HCT116 (cell line): Measurements from ENCODE around the gene DPH3. TPM values are rescaled to one million over a fixed set of nuclear protein-coding genes. Genes with fewer than 3 reads are reported as not detected.

Experiments
- ATAC-seq: fragments of 200-7000 bp; cut with Tn5 transposase; 2 replicates; pipeline ENCODE4 v1.9.1; 2020; ENCODE audit warnings: mild to moderate bottlenecking, moderate library complexity
- BruUV-seq: library from RNA; stranded (reverse); fragments of 400-500 nt; replicated peaks from 2 replicates; lab custom pipeline; 2021; lab: Mats Ljungman, UMichigan
- CTCF ChIA-PET: fragments of 300-600 bp; sonication (Branson Sonifier 250); formaldehyde crosslinking; loops from one replicate; lab custom pipeline; 2021; ENCODE audit warnings: antibody characterized with exemption; lab: Charles Lee
- POLR2A ChIA-PET: fragments of 300-600, 350-600 bp; sonication (Branson Sonifier 250); formaldehyde crosslinking; loops from one replicate; lab custom pipeline; 2021; ENCODE audit warnings: antibody characterized with exemption; lab: Charles Lee
- RAD21 ChIA-PET, 2 experiments: fragments of 300-600 bp; sonication (Branson Sonifier 250); formaldehyde crosslinking; loops; one replicate each; lab custom pipeline; 2023; ENCODE audit warnings: low total read pairs in 2 of 2; ENCODE audit not compliant: uncharacterized antibody in 2 of 2, unreplicated experiment in 2 of 2, low non-redundant PET in 1 of 2; lab: Charles Lee
- DNase-seq: peaks from one replicate; pipeline ENCODE4 v3.0.0-alpha.2; 2010; ENCODE audit warnings: low read depth, low spot score
- H2AFZ ChIP-seq: fragments of 200-600 bp; shearing (Covaris generic), sonication (generic); 2 replicates; pipeline ENCODE4 v1.6.1; 2017; ENCODE audit warnings: low read depth, mixed run types, mixed read lengths, antibody characterized with exemption, low read length; ENCODE audit not compliant: poor library complexity, severe bottlenecking
- H3K27ac ChIP-seq: 2 replicates; pipeline ENCODE4 v1.5.1; 2012; ENCODE audit warnings: low read depth, low read length
- H3K27me3 ChIP-seq: fragments of 200-600 bp; sonication (generic); 2 replicates; pipeline ENCODE4 v1.6.1; 2016; ENCODE audit warnings: mixed run types, low read length, mixed read lengths; ENCODE audit not compliant: insufficient read depth
- H3K36me3 ChIP-seq, 2 experiments: fragments of 200-500 bp in 1 of 2; fragments of 200-600 bp in 1 of 2; sonication (Bioruptor generic) in 1 of 2; sonication (generic) in 1 of 2; 2 replicates each; pipeline versions ENCODE4 v1.5.1 to v1.6.1; 2014 to 2016; ENCODE audit warnings: low read length in 2 of 2, inconsistent platforms in 1 of 2, mixed read lengths in 1 of 2, mixed run types in 1 of 2; ENCODE audit not compliant: insufficient read depth in 2 of 2, control insufficient read depth in 1 of 2
- H3K4me1 ChIP-seq, 2 experiments: fragments of 200-600 bp in 1 of 2; sonication (generic) in 1 of 2; 2 replicates each; pipeline versions ENCODE4 v1.5.1 to v1.6.1; 2012 to 2017; ENCODE audit warnings: low read length in 2 of 2, inconsistent platforms in 1 of 2, mild to moderate bottlenecking in 1 of 2, mixed read lengths in 1 of 2, mixed run types in 1 of 2, moderate library complexity in 1 of 2; ENCODE audit not compliant: insufficient read depth in 2 of 2, control insufficient read depth in 1 of 2
- H3K4me2 ChIP-seq: fragments of 200-600 bp; sonication (generic); 2 replicates; pipeline ENCODE4 v1.6.1; 2017; ENCODE audit warnings: mixed run types, low read length, mixed read lengths
- H3K4me3 ChIP-seq, 2 experiments: fragments of 200-600 bp in 1 of 2; sonication (generic) in 1 of 2; replicated peaks in 1 of 2; 2 replicates each; pipeline ENCODE4 v1.5.1; 2011 to 2016; ENCODE audit warnings: low read length in 2 of 2, control low read depth in 1 of 2, low read depth in 1 of 2, mild to moderate bottlenecking in 1 of 2, mixed read lengths in 1 of 2, mixed run types in 1 of 2
- H3K79me2 ChIP-seq: fragments of 200-600 bp; sonication (generic); 2 replicates; pipeline ENCODE4 v1.6.1; 2017; ENCODE audit warnings: mild to moderate bottlenecking, mixed run types, low read length, moderate library complexity, mixed read lengths; ENCODE audit not compliant: insufficient read depth
- H3K9ac ChIP-seq: fragments of 200-600 bp; sonication (generic); 2 replicates; pipeline ENCODE4 v1.6.1; 2016; ENCODE audit warnings: low read length, mixed read lengths
- H3K9me2 ChIP-seq: fragments of 200-600 bp; sonication (generic), shearing (Covaris generic); 2 replicates; pipeline ENCODE4 v1.6.1; 2017; ENCODE audit warnings: mixed run types, mild to moderate bottlenecking, moderate library complexity; ENCODE audit not compliant: insufficient read depth
- H3K9me3 ChIP-seq, 2 experiments: fragments of 200-500 bp in 1 of 2; fragments of 200-600 bp in 1 of 2; sonication (Bioruptor generic) in 1 of 2; sonication (generic) in 1 of 2; 2 replicates each; pipeline ENCODE4 v1.6.1; 2014 to 2017; ENCODE audit warnings: low read length in 2 of 2, mixed read lengths in 2 of 2, inconsistent platforms in 1 of 2, low read depth in 1 of 2, mild to moderate bottlenecking in 1 of 2, mixed run types in 1 of 2, moderate library complexity in 1 of 2; ENCODE audit not compliant: control insufficient read depth in 1 of 2, insufficient read depth in 1 of 2
- H4K20me1 ChIP-seq: fragments of 200-600 bp; sonication (generic), shearing (Covaris generic); 2 replicates; pipeline ENCODE4 v1.6.1; 2017; ENCODE audit warnings: mixed run types, mild to moderate bottlenecking, moderate library complexity; ENCODE audit not compliant: insufficient read depth
- ATF3 ChIP-seq: IDR thresholded peaks from 2 replicates; pipeline ENCODE4 v1.6.1; 2012
- CBX3 ChIP-seq: IDR thresholded peaks from 2 replicates; pipeline ENCODE4 v1.6.1; 2012; ENCODE audit warnings: low read depth
- CEBPB ChIP-seq: IDR thresholded peaks from 2 replicates; pipeline ENCODE4 v1.6.1; 2012; ENCODE audit warnings: low read depth
- CTCF ChIP-seq, 3 experiments: fragments of 200-600 bp in 1 of 3; sonication (generic) in 1 of 3; IDR thresholded peaks in 2 of 3; conservative IDR thresholded peaks in 1 of 3; 2 replicates each; pipeline ENCODE4 v1.5.1; 2012 to 2017; ENCODE audit warnings: low read depth in 2 of 3, low read length in 2 of 3, antibody characterized with exemption in 1 of 3, borderline replicate concordance in 1 of 3, control low read depth in 1 of 3, mild to moderate bottlenecking in 1 of 3, mixed read lengths in 1 of 3, mixed run types in 1 of 3, moderate library complexity in 1 of 3; ENCODE audit not compliant: insufficient read depth in 1 of 3
- EGR1 ChIP-seq: IDR thresholded peaks from 2 replicates; pipeline ENCODE4 v1.6.1; 2012; ENCODE audit warnings: low read depth
- ELF1 ChIP-seq: IDR thresholded peaks from 2 replicates; pipeline ENCODE4 v1.6.1; 2012; ENCODE audit warnings: low read depth, borderline replicate concordance
- EZH2 ChIP-seq: fragments of 200-600 bp; sonication (generic); IDR thresholded peaks from 2 replicates; pipeline ENCODE4 v1.6.1; 2017; ENCODE audit warnings: antibody characterized with exemption, mixed run types
- FOSL1 ChIP-seq: IDR thresholded peaks from 2 replicates; pipeline ENCODE4 v1.6.1; 2012; ENCODE audit warnings: low read depth
- JUND ChIP-seq: IDR thresholded peaks from 2 replicates; pipeline ENCODE4 v1.6.1; 2012
- POLR2A ChIP-seq: IDR thresholded peaks from 2 replicates; pipeline ENCODE4 v1.7.0; 2011; ENCODE audit warnings: borderline replicate concordance; ENCODE audit not compliant: insufficient read depth, insufficient read length; ENCODE audit errors: extremely low read depth
- POLR2AphosphoS5 ChIP-seq: IDR thresholded peaks from 2 replicates; pipeline ENCODE4 v1.6.1; 2011; ENCODE audit warnings: mild to moderate bottlenecking, low read depth, low read length, moderate library complexity
- RAD21 ChIP-seq: IDR thresholded peaks from 2 replicates; pipeline ENCODE4 v1.6.1; 2012; ENCODE audit warnings: low read depth, mild to moderate bottlenecking
- SIN3A ChIP-seq: IDR thresholded peaks from 2 replicates; pipeline ENCODE4 v1.6.1; 2012; ENCODE audit warnings: low read depth
- SRF ChIP-seq: IDR thresholded peaks from 2 replicates; pipeline ENCODE4 v1.6.1; 2012; ENCODE audit warnings: low read depth
- TCF7L2 ChIP-seq: IDR thresholded peaks from 2 replicates; pipeline ENCODE4 v1.7.0; 2011; ENCODE audit warnings: borderline replicate concordance, inconsistent platforms; ENCODE audit not compliant: insufficient read depth, insufficient read length; ENCODE audit errors: extremely low read depth
- YY1 ChIP-seq: IDR thresholded peaks from 2 replicates; pipeline ENCODE4 v1.6.1; 2011; ENCODE audit warnings: low read length, low read depth, moderate library complexity, mild to moderate bottlenecking; ENCODE audit not compliant: insufficient replicate concordance; ENCODE audit errors: extremely low read depth
- ZBTB33 ChIP-seq: IDR thresholded peaks from 2 replicates; pipeline ENCODE4 v1.6.1; 2011; ENCODE audit warnings: mild to moderate bottlenecking, low read length, moderate library complexity; ENCODE audit not compliant: insufficient replicate concordance; ENCODE audit errors: extremely low read depth
- ZFX ChIP-seq: fragments of 450-650 bp; IDR thresholded peaks from 2 replicates; pipeline ENCODE4 v1.6.1; 2017
- ZNF274 ChIP-seq: fragments of 200-500 bp; sonication (Bioruptor generic); IDR thresholded peaks from 2 replicates; pipeline ENCODE4 v1.6.1; 2014; ENCODE audit warnings: mild to moderate bottlenecking, low read depth, low read length, inconsistent platforms
- intact Hi-C: fragments of 100-400 bp; cut with micrococcal nuclease; formaldehyde crosslinking; loops from 2 replicates; pipeline ENCODE4 v1.10.0; 2022
- total RNA-seq: library from RNA; stranded (reverse); gene quantifications from one replicate; pipeline ENCODE4 v1.2.1, GENCODE V29; 2021; ENCODE audit not compliant: unreplicated experiment
- TF ChIP-seq, protein P1 (sequence below): IDR thresholded peaks from 2 replicates; pipeline ENCODE4 v1.6.1; 2012; ENCODE audit warnings: low read depth

The DPH3 gene
- total RNA-seq, 1 experiment from 2014 or later = 13.8 TPM

GRCh38 chr3:16224325-16224724 is 40.4 kb downstream of the DPH3 start:
- H3K27ac ChIP-seq = no peak overlapping the region
- no peaks in the 10 kb centered on the region for H3K36me3 ChIP-seq
- no peaks in the 10 kb centered on the region for H3K79me2 ChIP-seq
- H3K4me1 ChIP-seq = no peaks in the 10 kb centered on the region
- POLR2A ChIA-PET = no interaction called here
- no peaks in the 10 kb centered on the region for H3K9me2 ChIP-seq
- no peaks in the 10 kb centered on the region for H3K27me3 ChIP-seq
- no peak for ATAC-seq
- H3K9me3 ChIP-seq = no peaks in the 10 kb centered on the region
- no peak overlapping the region for H3K4me2 ChIP-seq
- DNase-seq = no peak
- TF ChIP-seq RAD21 (no peak), ELF1 (no peak), POLR2A (no peak), CBX3 (no peak), ZNF274 (no peak), JUND (no peak), YY1 (no peak), CTCF (IDR thresholded peaks at IDR 0.05 in 2 of 3, conservative IDR thresholded peaks at IDR 0.05 in 1 of 3; ENCODE audit: borderline replicate concordance in 1 of 3, insufficient read depth in 1 of 3, low read depth in 2 of 3, low read length in 2 of 3) (no peak), SRF (no peak), TCF7L2 (no peak), ZBTB33 (no peak), EGR1 (no peak), POLR2AphosphoS5 (no peak), EZH2 (no peak), CEBPB (no peak), ATF3 (no peak), ZFX (no peak), SIN3A (no peak), FOSL1 (no peak)
- TF ChIP-seq, protein P1, sequence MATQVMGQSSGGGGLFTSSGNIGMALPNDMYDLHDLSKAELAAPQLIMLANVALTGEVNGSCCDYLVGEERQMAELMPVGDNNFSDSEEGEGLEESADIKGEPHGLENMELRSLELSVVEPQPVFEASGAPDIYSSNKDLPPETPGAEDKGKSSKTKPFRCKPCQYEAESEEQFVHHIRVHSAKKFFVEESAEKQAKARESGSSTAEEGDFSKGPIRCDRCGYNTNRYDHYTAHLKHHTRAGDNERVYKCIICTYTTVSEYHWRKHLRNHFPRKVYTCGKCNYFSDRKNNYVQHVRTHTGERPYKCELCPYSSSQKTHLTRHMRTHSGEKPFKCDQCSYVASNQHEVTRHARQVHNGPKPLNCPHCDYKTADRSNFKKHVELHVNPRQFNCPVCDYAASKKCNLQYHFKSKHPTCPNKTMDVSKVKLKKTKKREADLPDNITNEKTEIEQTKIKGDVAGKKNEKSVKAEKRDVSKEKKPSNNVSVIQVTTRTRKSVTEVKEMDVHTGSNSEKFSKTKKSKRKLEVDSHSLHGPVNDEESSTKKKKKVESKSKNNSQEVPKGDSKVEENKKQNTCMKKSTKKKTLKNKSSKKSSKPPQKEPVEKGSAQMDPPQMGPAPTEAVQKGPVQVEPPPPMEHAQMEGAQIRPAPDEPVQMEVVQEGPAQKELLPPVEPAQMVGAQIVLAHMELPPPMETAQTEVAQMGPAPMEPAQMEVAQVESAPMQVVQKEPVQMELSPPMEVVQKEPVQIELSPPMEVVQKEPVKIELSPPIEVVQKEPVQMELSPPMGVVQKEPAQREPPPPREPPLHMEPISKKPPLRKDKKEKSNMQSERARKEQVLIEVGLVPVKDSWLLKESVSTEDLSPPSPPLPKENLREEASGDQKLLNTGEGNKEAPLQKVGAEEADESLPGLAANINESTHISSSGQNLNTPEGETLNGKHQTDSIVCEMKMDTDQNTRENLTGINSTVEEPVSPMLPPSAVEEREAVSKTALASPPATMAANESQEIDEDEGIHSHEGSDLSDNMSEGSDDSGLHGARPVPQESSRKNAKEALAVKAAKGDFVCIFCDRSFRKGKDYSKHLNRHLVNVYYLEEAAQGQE = no peak
- no TSS peak for BruUV-seq
- no peak overlapping the region for H3K9ac ChIP-seq
- RAD21 ChIA-PET = no interaction called here
- H3K4me3 ChIP-seq = no peak overlapping the region
- no peak overlapping the region for H2AFZ ChIP-seq
- CTCF ChIA-PET = no interaction called here
- intact Hi-C loops = no loop called here
- no peaks in the 10 kb centered on the region for H4K20me1 ChIP-seq
